HCT116 (cell line): Measurements from ENCODE around the gene NAPEPLD. TPM values are rescaled to one million over a fixed set of nuclear protein-coding genes. Genes with fewer than 3 reads are reported as not detected.

ENCODE experiments used
- ATAC-seq: fragments of 200-7000 bp; cut with Tn5 transposase; 2 replicates; pipeline ENCODE4 v1.9.1; 2020; ENCODE audit warnings: mild to moderate bottlenecking, moderate library complexity
- Bru-seq: library from RNA; stranded (reverse); fragments of 400-500 nt; gene quantifications from one replicate; lab custom pipeline; 2021; lab: Mats Ljungman, UMichigan
- BruChase-seq, 2 experiments: library from RNA; stranded (reverse); fragments of 400-500 nt; gene quantifications; one replicate each; lab custom pipeline; 2021; lab: Mats Ljungman, UMichigan
- BruUV-seq: library from RNA; stranded (reverse); fragments of 400-500 nt; replicated peaks from 2 replicates; lab custom pipeline; 2021; lab: Mats Ljungman, UMichigan
- CTCF ChIA-PET: fragments of 300-600 bp; sonication (Branson Sonifier 250); formaldehyde crosslinking; loops from one replicate; lab custom pipeline; 2021; ENCODE audit warnings: antibody characterized with exemption; lab: Charles Lee
- POLR2A ChIA-PET: fragments of 300-600, 350-600 bp; sonication (Branson Sonifier 250); formaldehyde crosslinking; loops from one replicate; lab custom pipeline; 2021; ENCODE audit warnings: antibody characterized with exemption; lab: Charles Lee
- RAD21 ChIA-PET, 2 experiments: fragments of 300-600 bp; sonication (Branson Sonifier 250); formaldehyde crosslinking; loops; one replicate each; lab custom pipeline; 2023; ENCODE audit warnings: low total read pairs in 2 of 2; ENCODE audit not compliant: uncharacterized antibody in 2 of 2, unreplicated experiment in 2 of 2, low non-redundant PET in 1 of 2; lab: Charles Lee
- DNase-seq: peaks from one replicate; pipeline ENCODE4 v3.0.0-alpha.2; 2010; ENCODE audit warnings: low read depth, low spot score
- H2AFZ ChIP-seq: fragments of 200-600 bp; shearing (Covaris generic), sonication (generic); 2 replicates; pipeline ENCODE4 v1.6.1; 2017; ENCODE audit warnings: low read depth, mixed run types, mixed read lengths, antibody characterized with exemption, low read length; ENCODE audit not compliant: poor library complexity, severe bottlenecking
- H3K27ac ChIP-seq: 2 replicates; pipeline ENCODE4 v1.5.1; 2012; ENCODE audit warnings: low read depth, low read length
- H3K27me3 ChIP-seq: fragments of 200-600 bp; sonication (generic); 2 replicates; pipeline ENCODE4 v1.6.1; 2016; ENCODE audit warnings: mixed run types, low read length, mixed read lengths; ENCODE audit not compliant: insufficient read depth
- H3K36me3 ChIP-seq, 2 experiments: fragments of 200-500 bp in 1 of 2; fragments of 200-600 bp in 1 of 2; sonication (Bioruptor generic) in 1 of 2; sonication (generic) in 1 of 2; 2 replicates each; pipeline versions ENCODE4 v1.5.1 to v1.6.1; 2014 to 2016; ENCODE audit warnings: low read length in 2 of 2, inconsistent platforms in 1 of 2, mixed read lengths in 1 of 2, mixed run types in 1 of 2; ENCODE audit not compliant: insufficient read depth in 2 of 2, control insufficient read depth in 1 of 2
- H3K4me1 ChIP-seq, 2 experiments: fragments of 200-600 bp in 1 of 2; sonication (generic) in 1 of 2; 2 replicates each; pipeline versions ENCODE4 v1.5.1 to v1.6.1; 2012 to 2017; ENCODE audit warnings: low read length in 2 of 2, inconsistent platforms in 1 of 2, mild to moderate bottlenecking in 1 of 2, mixed read lengths in 1 of 2, mixed run types in 1 of 2, moderate library complexity in 1 of 2; ENCODE audit not compliant: insufficient read depth in 2 of 2, control insufficient read depth in 1 of 2
- H3K4me2 ChIP-seq: fragments of 200-600 bp; sonication (generic); 2 replicates; pipeline ENCODE4 v1.6.1; 2017; ENCODE audit warnings: mixed run types, low read length, mixed read lengths
- H3K4me3 ChIP-seq, 2 experiments: fragments of 200-600 bp in 1 of 2; sonication (generic) in 1 of 2; replicated peaks in 1 of 2; 2 replicates each; pipeline ENCODE4 v1.5.1; 2011 to 2016; ENCODE audit warnings: low read length in 2 of 2, control low read depth in 1 of 2, low read depth in 1 of 2, mild to moderate bottlenecking in 1 of 2, mixed read lengths in 1 of 2, mixed run types in 1 of 2
- H3K79me2 ChIP-seq: fragments of 200-600 bp; sonication (generic); 2 replicates; pipeline ENCODE4 v1.6.1; 2017; ENCODE audit warnings: mild to moderate bottlenecking, mixed run types, low read length, moderate library complexity, mixed read lengths; ENCODE audit not compliant: insufficient read depth
- H3K9ac ChIP-seq: fragments of 200-600 bp; sonication (generic); 2 replicates; pipeline ENCODE4 v1.6.1; 2016; ENCODE audit warnings: low read length, mixed read lengths
- H3K9me2 ChIP-seq: fragments of 200-600 bp; sonication (generic), shearing (Covaris generic); 2 replicates; pipeline ENCODE4 v1.6.1; 2017; ENCODE audit warnings: mixed run types, mild to moderate bottlenecking, moderate library complexity; ENCODE audit not compliant: insufficient read depth
- H3K9me3 ChIP-seq, 2 experiments: fragments of 200-500 bp in 1 of 2; fragments of 200-600 bp in 1 of 2; sonication (Bioruptor generic) in 1 of 2; sonication (generic) in 1 of 2; 2 replicates each; pipeline ENCODE4 v1.6.1; 2014 to 2017; ENCODE audit warnings: low read length in 2 of 2, mixed read lengths in 2 of 2, inconsistent platforms in 1 of 2, low read depth in 1 of 2, mild to moderate bottlenecking in 1 of 2, mixed run types in 1 of 2, moderate library complexity in 1 of 2; ENCODE audit not compliant: control insufficient read depth in 1 of 2, insufficient read depth in 1 of 2
- H4K20me1 ChIP-seq: fragments of 200-600 bp; sonication (generic), shearing (Covaris generic); 2 replicates; pipeline ENCODE4 v1.6.1; 2017; ENCODE audit warnings: mixed run types, mild to moderate bottlenecking, moderate library complexity; ENCODE audit not compliant: insufficient read depth
- CBX3 ChIP-seq: IDR thresholded peaks from 2 replicates; pipeline ENCODE4 v1.6.1; 2012; ENCODE audit warnings: low read depth
- CEBPB ChIP-seq: IDR thresholded peaks from 2 replicates; pipeline ENCODE4 v1.6.1; 2012; ENCODE audit warnings: low read depth
- ELF1 ChIP-seq: IDR thresholded peaks from 2 replicates; pipeline ENCODE4 v1.6.1; 2012; ENCODE audit warnings: low read depth, borderline replicate concordance
- FOSL1 ChIP-seq: IDR thresholded peaks from 2 replicates; pipeline ENCODE4 v1.6.1; 2012; ENCODE audit warnings: low read depth
- POLR2A ChIP-seq: IDR thresholded peaks from 2 replicates; pipeline ENCODE4 v1.7.0; 2011; ENCODE audit warnings: borderline replicate concordance; ENCODE audit not compliant: insufficient read depth, insufficient read length; ENCODE audit errors: extremely low read depth
- POLR2AphosphoS5 ChIP-seq: IDR thresholded peaks from 2 replicates; pipeline ENCODE4 v1.6.1; 2011; ENCODE audit warnings: mild to moderate bottlenecking, low read depth, low read length, moderate library complexity
- RAD21 ChIP-seq: IDR thresholded peaks from 2 replicates; pipeline ENCODE4 v1.6.1; 2012; ENCODE audit warnings: low read depth, mild to moderate bottlenecking
- SIN3A ChIP-seq: IDR thresholded peaks from 2 replicates; pipeline ENCODE4 v1.6.1; 2012; ENCODE audit warnings: low read depth
- SP1 ChIP-seq: IDR thresholded peaks from 2 replicates; pipeline ENCODE4 v1.6.1; 2012; ENCODE audit warnings: low read depth
- YY1 ChIP-seq: IDR thresholded peaks from 2 replicates; pipeline ENCODE4 v1.6.1; 2011; ENCODE audit warnings: low read length, low read depth, moderate library complexity, mild to moderate bottlenecking; ENCODE audit not compliant: insufficient replicate concordance; ENCODE audit errors: extremely low read depth
- ZFX ChIP-seq: fragments of 450-650 bp; IDR thresholded peaks from 2 replicates; pipeline ENCODE4 v1.6.1; 2017
- ZNF274 ChIP-seq: fragments of 200-500 bp; sonication (Bioruptor generic); IDR thresholded peaks from 2 replicates; pipeline ENCODE4 v1.6.1; 2014; ENCODE audit warnings: mild to moderate bottlenecking, low read depth, low read length, inconsistent platforms
- intact Hi-C: fragments of 100-400 bp; cut with micrococcal nuclease; formaldehyde crosslinking; loops from 2 replicates; pipeline ENCODE4 v1.10.0; 2022
- long read RNA-seq: library from polyadenylated mRNA; unstranded; transcript quantifications from one replicate; pipeline ENCODE4 v2.0.0, GENCODE V29; 2021; ENCODE audit not compliant: unreplicated experiment
- polyA plus RNA-seq: library from polyadenylated mRNA; unstranded; fragments of >200 nt; gene quantifications from 2 replicates; pipeline ENCODE4 v1.2.1, GENCODE V29; 2012; ENCODE audit warnings: missing spikeins
- total RNA-seq: library from RNA; stranded (reverse); gene quantifications from one replicate; pipeline ENCODE4 v1.2.1, GENCODE V29; 2021; ENCODE audit not compliant: unreplicated experiment
- TF ChIP-seq, protein P1 (sequence below): IDR thresholded peaks from 2 replicates; pipeline ENCODE4 v1.6.1; 2012
- TF ChIP-seq, protein P2 (sequence below): IDR thresholded peaks from 2 replicates; pipeline ENCODE4 v1.6.1; 2011; ENCODE audit warnings: mild to moderate bottlenecking, low read length, moderate library complexity; ENCODE audit not compliant: insufficient replicate concordance; ENCODE audit errors: extremely low read depth
- TF ChIP-seq, protein P3 (sequence below), 3 experiments: fragments of 200-600 bp in 1 of 3; sonication (generic) in 1 of 3; IDR thresholded peaks in 2 of 3; conservative IDR thresholded peaks in 1 of 3; 2 replicates each; pipeline ENCODE4 v1.5.1; 2012 to 2017; ENCODE audit warnings: low read depth in 2 of 3, low read length in 2 of 3, antibody characterized with exemption in 1 of 3, borderline replicate concordance in 1 of 3, control low read depth in 1 of 3, mild to moderate bottlenecking in 1 of 3, mixed read lengths in 1 of 3, mixed run types in 1 of 3, moderate library complexity in 1 of 3; ENCODE audit not compliant: insufficient read depth in 1 of 3
- TF ChIP-seq, protein P4 (sequence below): IDR thresholded peaks from 2 replicates; pipeline ENCODE4 v1.6.1; 2012; ENCODE audit warnings: low read depth

The NAPEPLD gene
- total RNA-seq (9.7 TPM), Bru-seq, nascent RNA (percentile 69 among the genes with signal in this experiment), BruChase-seq, experiment 1, labeled RNA remaining after a 6-hour chase (percentile 48 among the genes with signal in this experiment), BruChase-seq, experiment 2, labeled RNA remaining after a 2-hour chase (percentile 72 among the genes with signal in this experiment)
- 1.7 and 2.6 TPM in 2 replicates for polyA plus RNA-seq
- long read RNA-seq, partial matches to known transcripts = 3 of 10 reads
- long read RNA-seq, other reads (novel, unspliced or antisense) = 2 of 10 reads

DNA sequence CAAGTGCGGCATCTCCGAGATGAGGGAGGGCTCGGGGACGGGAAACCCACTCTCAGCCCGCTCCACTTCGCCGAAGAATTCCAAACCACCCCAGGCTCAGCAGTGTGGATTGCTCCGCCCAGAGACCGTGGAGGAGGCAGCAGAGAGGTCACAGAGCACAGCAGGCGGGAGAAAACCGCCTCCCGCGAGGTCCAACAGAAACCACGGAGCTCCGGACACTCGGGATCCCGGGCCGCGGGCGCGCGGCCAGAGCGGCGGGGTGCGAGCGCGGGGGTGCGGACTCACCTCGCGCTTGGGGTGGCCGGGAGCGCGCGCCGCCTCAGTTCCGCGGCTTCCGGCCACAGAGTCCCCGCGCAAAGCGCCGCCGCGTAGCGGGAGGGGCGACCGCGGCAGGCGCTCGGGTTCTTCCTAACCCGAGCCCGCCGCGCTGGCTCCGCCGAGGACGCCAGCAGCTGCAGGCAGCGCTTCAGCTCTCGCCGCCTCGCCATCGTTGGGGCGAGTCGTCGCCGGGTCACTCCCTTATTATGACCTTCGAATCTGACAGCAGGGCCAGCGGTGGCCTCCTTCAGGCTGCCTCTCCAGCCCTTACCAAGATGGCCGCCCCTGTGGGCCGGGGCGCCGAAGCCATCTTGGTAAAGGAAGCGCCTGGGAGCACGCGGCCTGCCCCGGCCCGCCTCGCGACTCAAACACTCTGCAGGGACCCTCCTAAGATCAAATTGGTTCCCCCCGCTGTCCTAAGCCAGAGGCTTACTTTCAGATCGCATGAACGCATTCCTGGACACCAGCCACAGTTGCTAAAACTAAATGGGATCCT lies at the start of gene NAPEPLD:
Gene NAPEPLD (minus strand): TSS at position 106 of the 814 bp plus-strand sequence. CDS start 20,323 bp downstream, outside the sequence.
- POLR2A ChIA-PET = interaction anchor here (0.9 kb wide), 1 partner anchor 74 kb away, joined by 4 read pairs; the partner anchor contains the start of gene ARMC10
- CTCF ChIA-PET = interaction anchor here (0.7 kb wide), 1 partner anchor 391 kb away, joined by 3 read pairs; no protein-coding TSS in a partner anchor
- H3K27ac ChIP-seq = peak within 1 kb of the TSS; percentile 83
- TF ChIP-seq, protein P1, sequence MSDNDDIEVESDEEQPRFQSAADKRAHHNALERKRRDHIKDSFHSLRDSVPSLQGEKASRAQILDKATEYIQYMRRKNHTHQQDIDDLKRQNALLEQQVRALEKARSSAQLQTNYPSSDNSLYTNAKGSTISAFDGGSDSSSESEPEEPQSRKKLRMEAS = peak; percentile 96
- TF ChIP-seq CBX3 = peak; percentile 34; the same call in 1 of the 2 replicates
- TF ChIP-seq SIN3A = 0 out of 2 replicates have a peak, but pooled peaks have one; percentile 35
- TF ChIP-seq CEBPB = no peak
- TF ChIP-seq FOSL1 = no peak
- TF ChIP-seq, protein P2, sequence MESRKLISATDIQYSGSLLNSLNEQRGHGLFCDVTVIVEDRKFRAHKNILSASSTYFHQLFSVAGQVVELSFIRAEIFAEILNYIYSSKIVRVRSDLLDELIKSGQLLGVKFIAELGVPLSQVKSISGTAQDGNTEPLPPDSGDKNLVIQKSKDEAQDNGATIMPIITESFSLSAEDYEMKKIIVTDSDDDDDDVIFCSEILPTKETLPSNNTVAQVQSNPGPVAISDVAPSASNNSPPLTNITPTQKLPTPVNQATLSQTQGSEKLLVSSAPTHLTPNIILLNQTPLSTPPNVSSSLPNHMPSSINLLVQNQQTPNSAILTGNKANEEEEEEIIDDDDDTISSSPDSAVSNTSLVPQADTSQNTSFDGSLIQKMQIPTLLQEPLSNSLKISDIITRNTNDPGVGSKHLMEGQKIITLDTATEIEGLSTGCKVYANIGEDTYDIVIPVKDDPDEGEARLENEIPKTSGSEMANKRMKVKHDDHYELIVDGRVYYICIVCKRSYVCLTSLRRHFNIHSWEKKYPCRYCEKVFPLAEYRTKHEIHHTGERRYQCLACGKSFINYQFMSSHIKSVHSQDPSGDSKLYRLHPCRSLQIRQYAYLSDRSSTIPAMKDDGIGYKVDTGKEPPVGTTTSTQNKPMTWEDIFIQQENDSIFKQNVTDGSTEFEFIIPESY = peak; percentile 54
- no peak for TF ChIP-seq ELF1
- peak; percentile 91 for TF ChIP-seq POLR2AphosphoS5
- TF ChIP-seq POLR2A = peak; percentile 39
- TF ChIP-seq, protein P3, sequence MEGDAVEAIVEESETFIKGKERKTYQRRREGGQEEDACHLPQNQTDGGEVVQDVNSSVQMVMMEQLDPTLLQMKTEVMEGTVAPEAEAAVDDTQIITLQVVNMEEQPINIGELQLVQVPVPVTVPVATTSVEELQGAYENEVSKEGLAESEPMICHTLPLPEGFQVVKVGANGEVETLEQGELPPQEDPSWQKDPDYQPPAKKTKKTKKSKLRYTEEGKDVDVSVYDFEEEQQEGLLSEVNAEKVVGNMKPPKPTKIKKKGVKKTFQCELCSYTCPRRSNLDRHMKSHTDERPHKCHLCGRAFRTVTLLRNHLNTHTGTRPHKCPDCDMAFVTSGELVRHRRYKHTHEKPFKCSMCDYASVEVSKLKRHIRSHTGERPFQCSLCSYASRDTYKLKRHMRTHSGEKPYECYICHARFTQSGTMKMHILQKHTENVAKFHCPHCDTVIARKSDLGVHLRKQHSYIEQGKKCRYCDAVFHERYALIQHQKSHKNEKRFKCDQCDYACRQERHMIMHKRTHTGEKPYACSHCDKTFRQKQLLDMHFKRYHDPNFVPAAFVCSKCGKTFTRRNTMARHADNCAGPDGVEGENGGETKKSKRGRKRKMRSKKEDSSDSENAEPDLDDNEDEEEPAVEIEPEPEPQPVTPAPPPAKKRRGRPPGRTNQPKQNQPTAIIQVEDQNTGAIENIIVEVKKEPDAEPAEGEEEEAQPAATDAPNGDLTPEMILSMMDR (IDR thresholded peaks at IDR 0.05 in 2 of 3, conservative IDR thresholded peaks at IDR 0.05 in 1 of 3; ENCODE audit: borderline replicate concordance in 1 of 3, insufficient read depth in 1 of 3, low read depth in 2 of 3, low read length in 2 of 3) = no peak
- TF ChIP-seq ZNF274 = no peak
- no peak for TF ChIP-seq SP1
- TF ChIP-seq, protein P4, sequence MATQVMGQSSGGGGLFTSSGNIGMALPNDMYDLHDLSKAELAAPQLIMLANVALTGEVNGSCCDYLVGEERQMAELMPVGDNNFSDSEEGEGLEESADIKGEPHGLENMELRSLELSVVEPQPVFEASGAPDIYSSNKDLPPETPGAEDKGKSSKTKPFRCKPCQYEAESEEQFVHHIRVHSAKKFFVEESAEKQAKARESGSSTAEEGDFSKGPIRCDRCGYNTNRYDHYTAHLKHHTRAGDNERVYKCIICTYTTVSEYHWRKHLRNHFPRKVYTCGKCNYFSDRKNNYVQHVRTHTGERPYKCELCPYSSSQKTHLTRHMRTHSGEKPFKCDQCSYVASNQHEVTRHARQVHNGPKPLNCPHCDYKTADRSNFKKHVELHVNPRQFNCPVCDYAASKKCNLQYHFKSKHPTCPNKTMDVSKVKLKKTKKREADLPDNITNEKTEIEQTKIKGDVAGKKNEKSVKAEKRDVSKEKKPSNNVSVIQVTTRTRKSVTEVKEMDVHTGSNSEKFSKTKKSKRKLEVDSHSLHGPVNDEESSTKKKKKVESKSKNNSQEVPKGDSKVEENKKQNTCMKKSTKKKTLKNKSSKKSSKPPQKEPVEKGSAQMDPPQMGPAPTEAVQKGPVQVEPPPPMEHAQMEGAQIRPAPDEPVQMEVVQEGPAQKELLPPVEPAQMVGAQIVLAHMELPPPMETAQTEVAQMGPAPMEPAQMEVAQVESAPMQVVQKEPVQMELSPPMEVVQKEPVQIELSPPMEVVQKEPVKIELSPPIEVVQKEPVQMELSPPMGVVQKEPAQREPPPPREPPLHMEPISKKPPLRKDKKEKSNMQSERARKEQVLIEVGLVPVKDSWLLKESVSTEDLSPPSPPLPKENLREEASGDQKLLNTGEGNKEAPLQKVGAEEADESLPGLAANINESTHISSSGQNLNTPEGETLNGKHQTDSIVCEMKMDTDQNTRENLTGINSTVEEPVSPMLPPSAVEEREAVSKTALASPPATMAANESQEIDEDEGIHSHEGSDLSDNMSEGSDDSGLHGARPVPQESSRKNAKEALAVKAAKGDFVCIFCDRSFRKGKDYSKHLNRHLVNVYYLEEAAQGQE = no peak
- TF ChIP-seq RAD21 = no peak
- TF ChIP-seq ZFX = peak; percentile 91
- peak; percentile 99 for TF ChIP-seq YY1

More for the DNA sequence above, at the start of gene NAPEPLD:
- no peaks in the 10 kb centered on the region for H3K9me2 ChIP-seq
- peak within 1 kb of the TSS; percentile 79 for H2AFZ ChIP-seq
- RAD21 ChIA-PET = interaction anchor here in 1 of 2 experiments (0.7 kb wide), 1 partner anchor 87 kb away, joined by 5 read pairs; no protein-coding TSS in a partner anchor
- H3K4me1 ChIP-seq = peaks cover 9 to 30% of the 10 kb centered on the region in 2 experiments
- peaks cover 22% of the 10 kb centered on the region for H3K79me2 ChIP-seq
- H3K9me3 ChIP-seq = no peaks in the 10 kb centered on the region
- peak; percentile 87 for ATAC-seq
- H4K20me1 ChIP-seq = no peaks in the 10 kb centered on the region
- no TSS peak for BruUV-seq
- peak; percentile 62 for DNase-seq
- peak within 1 kb of the TSS; percentile 66 for H3K9ac ChIP-seq
- H3K36me3 ChIP-seq = no peaks in the 10 kb centered on the region
- H3K4me3 ChIP-seq = peak within 1 kb of the TSS; percentile 68 to 69
- H3K4me2 ChIP-seq = peak within 1 kb of the TSS; percentile 78
- no peaks in the 10 kb centered on the region for H3K27me3 ChIP-seq
- intact Hi-C loops = no loop called here
